HG02678 (cell line): ENCODE measurements around the gene VMAC.
"Not testable (repeated sequence)": the region's sequence is repeated elsewhere in the genome, so short reads cannot be mapped to it uniquely, and the experiment has no call there.

ENCODE experiments used
- ATAC-seq: cut with Tn5 transposase; IDR thresholded peaks from one replicate; pipeline ENCODE4 v1.9.1; 2021; ENCODE audit warnings: mild to moderate bottlenecking, moderate library complexity; ENCODE audit not compliant: unreplicated experiment

VMAC gene, protein sequence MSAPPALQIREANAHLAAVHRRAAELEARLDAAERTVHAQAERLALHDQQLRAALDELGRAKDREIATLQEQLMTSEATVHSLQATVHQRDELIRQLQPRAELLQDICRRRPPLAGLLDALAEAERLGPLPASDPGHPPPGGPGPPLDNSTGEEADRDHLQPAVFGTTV

GRCh38 chr19:5904352-5905113 is at the start of gene VMAC:
Gene VMAC, plus strand, starts transcription at chr19:5904872. Its CDS starts 19 bp downstream, at chr19:5904891.
- peak; percentile 75 for ATAC-seq

DNA sequence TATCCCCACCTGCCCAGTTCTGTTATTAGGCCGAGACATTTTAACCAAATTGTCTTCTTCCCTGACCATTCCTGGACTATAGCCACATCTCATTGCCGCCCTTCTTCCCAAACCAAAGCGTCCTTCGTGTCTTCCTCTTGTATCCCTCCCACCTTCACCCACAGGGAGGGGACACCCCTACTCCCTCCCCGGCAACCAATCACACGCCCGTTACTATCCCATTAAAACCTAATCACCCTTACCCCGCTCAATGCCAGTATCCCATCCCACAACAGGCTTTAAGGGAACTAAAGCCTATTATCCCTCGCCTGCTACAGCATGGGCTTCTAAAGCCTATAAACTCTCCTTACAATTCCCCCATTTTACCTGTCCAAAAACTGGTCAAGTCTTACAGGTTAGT is 49.5 kb upstream of the VMAC start:
- ATAC-seq: not testable (repeated sequence)

GRCh38 chr19:5857203-5858081 is 47.2 kb upstream of the VMAC start:
- no peak for ATAC-seq

GRCh38 chr19:5863030-5863665 is 41.5 kb upstream of the VMAC start:
- ATAC-seq: no peak

GRCh38 chr19:5864013-5864720 is 40.5 kb upstream of the VMAC start:
- no peak for ATAC-seq

- ATAC-seq: no peak
Measured at GRCh38 chr19:5864725-5865486, 39.8 kb upstream of the VMAC start.

- no peak for ATAC-seq
Measured at GRCh38 chr19:5865772-5866171, 38.9 kb upstream of the VMAC start.

GRCh38 chr19:5867201-5868136 is 37.2 kb upstream of the VMAC start:
- no peak for ATAC-seq

DNA sequence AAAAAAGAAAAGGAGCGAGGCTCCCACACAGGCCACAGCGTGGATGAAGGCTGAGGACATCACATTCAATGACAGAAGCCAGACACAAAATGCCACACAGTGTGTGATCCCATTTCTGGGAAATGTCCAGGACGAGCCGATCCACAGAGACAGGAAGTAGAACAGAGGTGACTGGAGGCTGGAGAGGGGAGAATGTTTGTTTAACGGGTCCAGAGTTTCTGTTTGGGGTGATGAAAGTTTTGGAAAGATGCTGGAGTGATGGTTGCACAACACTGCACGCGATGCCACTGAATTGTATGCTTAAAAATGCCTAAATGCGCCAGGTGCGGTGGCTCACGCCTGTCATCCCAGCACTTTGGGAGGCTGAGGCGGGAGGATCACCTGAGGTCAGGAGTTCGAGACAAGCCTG is 33.7 kb upstream of the VMAC start:
- ATAC-seq: no peak

DNA sequence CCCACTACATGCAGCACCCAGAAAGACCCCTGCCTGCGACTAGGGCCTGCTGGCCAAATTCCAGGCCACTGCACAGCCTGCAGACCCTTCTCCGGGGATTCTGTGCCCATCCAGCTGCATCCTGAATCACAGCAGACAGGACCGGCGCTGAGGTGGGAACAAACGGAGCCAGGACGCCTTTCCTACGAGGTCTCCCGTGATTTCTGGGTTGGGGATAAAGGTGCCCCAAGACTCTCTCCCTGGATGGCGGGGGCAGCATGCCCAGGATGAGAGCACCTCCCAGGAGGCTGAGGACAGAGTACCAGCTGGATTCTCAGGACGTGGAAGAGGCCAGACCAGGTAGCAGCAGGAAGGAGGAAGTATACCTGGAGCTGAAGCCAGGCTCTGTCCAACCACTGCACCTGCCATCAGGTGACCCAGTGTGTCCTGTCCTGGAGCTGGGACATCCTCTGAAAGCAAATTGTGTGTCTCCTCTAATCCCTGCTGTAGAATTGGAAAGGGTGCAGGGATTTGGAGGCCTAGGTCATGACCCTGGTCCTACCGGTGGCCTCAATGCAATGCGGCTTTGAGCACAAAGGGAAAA is 31.0 kb upstream of the VMAC start:
- ATAC-seq: no peak

- not testable (repeated sequence) for ATAC-seq
Measured at GRCh38 chr19:5874496-5874895, 30.2 kb upstream of the VMAC start.

DNA sequence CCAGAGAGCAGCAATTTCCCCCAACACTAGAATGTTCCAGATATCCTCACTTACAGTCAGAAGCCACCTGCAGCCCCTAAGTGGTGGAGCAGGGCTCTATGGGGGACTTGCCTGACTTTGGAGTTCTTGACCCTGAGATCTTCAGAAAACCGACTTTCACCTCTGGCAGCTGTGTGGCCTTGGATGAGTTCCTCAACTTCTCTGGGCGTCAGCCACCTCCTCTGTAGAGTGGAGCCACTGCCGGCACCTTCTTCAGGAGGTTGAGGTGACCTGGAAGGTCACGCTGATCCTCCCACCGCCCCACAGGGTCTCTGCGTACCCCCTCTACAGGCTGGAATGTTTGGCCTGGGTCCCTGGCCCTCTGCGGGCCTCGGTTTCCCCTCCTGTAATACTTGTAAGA is 27.2 kb upstream of the VMAC start:
- no peak for ATAC-seq

- ATAC-seq: no peak
Measured at GRCh38 chr19:5877882-5878281, 26.8 kb upstream of the VMAC start.

DNA sequence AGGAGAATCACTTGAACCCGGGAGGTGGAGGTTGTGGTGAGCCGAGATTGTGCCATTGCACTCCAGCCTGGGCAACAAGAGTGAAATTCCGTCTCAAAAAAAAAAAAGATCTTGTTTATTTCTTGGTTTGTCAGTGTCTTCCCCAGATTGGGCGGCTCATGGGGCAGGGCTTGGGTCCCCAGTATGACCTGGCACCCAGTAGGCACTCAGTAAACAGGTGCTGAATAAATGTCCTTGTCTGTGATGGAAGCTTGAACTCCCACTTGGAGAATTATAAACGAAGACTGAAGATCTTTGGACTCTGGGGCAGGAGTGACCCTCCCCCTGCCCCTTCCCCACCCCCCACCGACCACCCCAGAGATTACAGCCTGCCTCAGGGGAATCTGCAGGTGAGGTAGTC is 24.5 kb upstream of the VMAC start:
- no peak for ATAC-seq

DNA sequence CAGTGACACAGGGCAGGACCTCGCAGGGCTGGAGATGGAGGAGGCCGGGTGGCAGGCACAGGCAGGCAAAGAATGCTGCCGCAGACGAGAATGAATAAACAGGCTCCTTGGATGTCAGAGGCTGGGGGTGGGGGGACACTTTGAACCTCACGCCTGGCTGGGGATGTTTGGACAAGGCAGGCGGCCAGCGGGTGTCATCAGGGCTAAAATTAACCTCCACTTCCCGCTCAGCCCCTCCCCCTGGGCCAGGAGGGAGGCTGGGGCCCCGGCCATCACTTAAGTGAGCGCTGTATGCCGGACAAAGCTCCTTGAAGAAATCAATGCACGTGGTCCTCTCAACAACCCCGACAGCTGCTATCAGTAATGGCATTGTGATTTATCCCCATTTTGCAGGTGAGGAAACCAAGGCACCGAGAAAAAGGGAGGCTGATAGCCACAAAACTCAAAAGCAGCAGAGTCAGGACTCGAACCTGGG is 24.0 kb upstream of the VMAC start:
- no peak for ATAC-seq

DNA sequence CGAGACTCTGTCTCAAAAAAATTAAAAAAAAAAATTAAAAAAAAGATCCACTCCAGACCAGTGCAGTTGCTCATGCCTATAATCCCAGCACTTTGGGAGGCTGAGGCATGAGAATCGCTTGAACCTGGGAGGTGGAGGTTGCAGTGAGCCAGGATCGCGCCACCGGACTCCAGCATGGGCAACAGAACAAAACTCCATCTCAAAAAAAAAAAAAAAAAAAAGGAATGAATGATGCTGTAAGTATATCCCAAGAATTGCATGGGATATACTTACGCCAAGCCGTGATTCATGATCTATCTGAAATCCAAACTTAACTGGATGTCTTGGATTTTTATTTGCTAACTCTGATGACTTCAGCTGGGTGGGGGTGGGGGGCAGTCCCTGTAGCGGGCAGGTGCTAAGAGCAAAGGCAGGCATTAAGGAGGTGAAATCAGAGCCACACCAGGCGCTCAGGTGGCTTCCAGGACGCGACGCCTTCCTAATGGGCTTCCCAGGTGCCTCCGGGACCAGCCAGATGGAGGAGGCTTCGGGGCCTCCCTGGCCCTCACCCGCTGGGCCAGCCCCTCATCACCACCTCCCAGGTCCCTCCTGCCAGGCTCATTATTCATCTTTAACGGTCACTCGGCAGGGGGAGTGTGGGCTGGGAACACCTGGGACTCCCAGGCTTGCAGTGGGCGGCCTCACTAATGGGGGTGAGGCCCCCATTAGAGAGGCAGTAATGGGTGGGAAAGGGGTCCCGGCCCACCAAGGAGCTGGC is 23.0 kb upstream of the VMAC start:
- ATAC-seq: no peak

DNA sequence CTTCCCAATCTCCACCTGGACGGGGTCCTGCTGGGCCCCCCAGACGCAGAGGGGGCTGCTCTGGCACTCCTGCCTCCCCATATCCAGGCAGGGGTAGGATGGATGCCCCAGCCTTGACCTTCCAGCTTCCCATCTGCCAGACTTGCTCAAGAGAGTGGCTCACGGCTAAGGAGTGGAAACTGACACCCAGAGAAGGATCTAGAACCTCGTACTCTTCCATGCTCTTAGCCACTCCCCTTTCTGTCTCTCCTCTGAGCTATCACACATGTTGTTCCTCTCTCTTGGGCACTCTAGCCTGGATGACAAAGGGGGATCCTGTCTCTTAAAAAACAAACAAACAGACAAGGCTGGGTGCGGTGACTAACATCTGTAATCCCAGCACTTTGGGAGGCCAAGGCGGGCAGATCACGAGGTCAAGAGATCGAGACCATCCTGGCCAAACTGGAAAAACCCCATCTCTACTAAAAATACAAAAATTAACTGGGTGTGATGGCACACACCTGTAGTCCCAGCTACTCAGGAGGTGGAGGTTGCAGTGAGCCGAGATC is 22.2 kb upstream of the VMAC start:
- ATAC-seq: no peak
